GM21390 (cell line): ENCODE data around the gene DIABLO.

Source experiments
- ATAC-seq: cut with Tn5 transposase; IDR thresholded peaks from one replicate; pipeline ENCODE4 v1.9.1; 2021; ENCODE audit not compliant: unreplicated experiment

The DIABLO gene

GRCh38 chr12:122159882-122160281 is 66.0 kb downstream of the DIABLO start:
- no peak for ATAC-seq

- ATAC-seq: no peak
Measured at GRCh38 chr12:122158700-122159285, 67.1 kb downstream of the DIABLO start.
